Karpas-422 (cell line): ENCODE measurements around the gene TRPM2. TPM values are rescaled to one million over a fixed set of nuclear protein-coding genes. Genes with fewer than 3 reads are reported as not detected.

Source experiments
- DNase-seq: peaks from one replicate; pipeline ENCODE4 v3.0.0-alpha.2; 2015
- H2AFZ ChIP-seq: fragments of 200-600 bp; sonication (generic); 2 replicates; pipeline ENCODE4 v1.6.1; 2014; ENCODE audit warnings: antibody characterized with exemption, low read length, mixed read lengths
- H3K27ac ChIP-seq: fragments of 200-600 bp; sonication (generic); 2 replicates; pipeline ENCODE4 v1.5.1; 2014; ENCODE audit warnings: mild to moderate bottlenecking, low read length, moderate library complexity
- H3K27me3 ChIP-seq: fragments of 200-600 bp; sonication (generic); 2 replicates; pipeline ENCODE4 v1.6.1; 2014; ENCODE audit warnings: low read length, mixed read lengths
- H3K36me3 ChIP-seq: fragments of 200-600 bp; sonication (generic); 2 replicates; pipeline ENCODE4 v1.6.1; 2014; ENCODE audit warnings: low read length, mixed read lengths; ENCODE audit not compliant: insufficient read depth
- H3K4me1 ChIP-seq: fragments of 200-600 bp; sonication (generic); 2 replicates; pipeline ENCODE4 v1.6.1; 2014; ENCODE audit warnings: mild to moderate bottlenecking, low read length, mixed read lengths
- H3K4me2 ChIP-seq: fragments of 200-600 bp; sonication (generic); 2 replicates; pipeline ENCODE4 v1.6.1; 2014; ENCODE audit warnings: low read length, low read depth, mild to moderate bottlenecking; ENCODE audit not compliant: poor library complexity, severe bottlenecking
- H3K4me3 ChIP-seq: fragments of 200-600 bp; sonication (generic); 2 replicates; pipeline ENCODE4 v1.5.1; 2014; ENCODE audit warnings: mild to moderate bottlenecking, antibody characterized with exemption, low read length, mixed read lengths
- H3K79me2 ChIP-seq: fragments of 200-600 bp; sonication (generic); 2 replicates; pipeline ENCODE4 v1.6.1; 2014; ENCODE audit warnings: mild to moderate bottlenecking, low read length, mixed read lengths
- H3K9ac ChIP-seq: fragments of 200-600 bp; sonication (generic); 2 replicates; pipeline ENCODE4 v1.6.0; 2014; ENCODE audit warnings: low read length
- H3K9me2 ChIP-seq: fragments of 200-600 bp; sonication (generic), shearing (Covaris generic); replicated peaks from 2 replicates; pipeline ENCODE4 v1.6.0; 2014; ENCODE audit warnings: mild to moderate bottlenecking, low read length, moderate library complexity; ENCODE audit not compliant: insufficient read depth
- H3K9me3 ChIP-seq: fragments of 300-700, 200-600 bp; sonication (generic); 2 replicates; pipeline ENCODE4 v1.6.1; 2014; ENCODE audit warnings: low read length, mixed read lengths
- H4K20me1 ChIP-seq: fragments of 200-600 bp; sonication (generic); 2 replicates; pipeline ENCODE4 v1.6.1; 2014; ENCODE audit warnings: mild to moderate bottlenecking, antibody characterized with exemption, low read length, low read depth; ENCODE audit not compliant: insufficient read depth
- total RNA-seq: library from RNA; depleted of rRNA; stranded (reverse); fragments of >200 nt; shearing (Covaris generic); gene quantifications from 2 replicates; pipeline ENCODE4 v1.2.3, GENCODE V29; 2014; ENCODE audit warnings: low replicate concordance

TRPM2 gene
- total RNA-seq, 1 experiment from 2014 or later = not detected

DNA sequence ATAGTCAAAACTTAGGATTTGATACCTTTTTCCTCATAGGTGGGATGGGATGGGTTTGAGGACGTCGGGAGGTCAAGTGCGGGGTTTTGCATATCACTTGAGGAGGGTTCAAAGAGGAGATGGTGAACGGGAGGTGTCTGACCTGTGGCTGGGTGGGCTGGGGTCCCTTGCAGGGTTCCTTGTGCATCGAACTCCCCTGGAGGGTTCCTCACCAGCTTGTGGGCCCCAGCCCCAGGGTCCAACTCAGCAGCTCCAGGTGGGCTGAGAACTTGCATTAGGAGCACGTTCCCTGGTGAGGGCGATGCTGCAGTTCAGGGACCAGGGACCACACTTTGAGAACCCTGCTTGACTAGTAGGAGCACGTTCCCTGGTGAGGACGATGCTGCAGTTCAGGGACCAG is 23.2 kb downstream of the TRPM2 start:
- Histone ChIP-seq H4K20me1 (no peaks in the 10 kb centered on the region), H3K27me3 (no peaks in the 10 kb centered on the region), H3K79me2 (no peaks in the 10 kb centered on the region), H3K4me1 (no peaks in the 10 kb centered on the region), H3K9me3 (no peaks in the 10 kb centered on the region), H3K27ac (no peak overlapping the region), H3K4me2 (no peak overlapping the region), H3K36me3 (no peaks in the 10 kb centered on the region), H3K9ac (no peak overlapping the region), H3K9me2 (no peaks in the 10 kb centered on the region), H2AFZ (no peak overlapping the region), H3K4me3 (no peak overlapping the region)
- no peak for DNase-seq

- no peak for DNase-seq
- H2AFZ ChIP-seq = no peak overlapping the region
- no peak overlapping the region for H3K9ac ChIP-seq
Measured at GRCh38 chr21:44377201-44377921, 23.9 kb downstream of the TRPM2 start.

DNA sequence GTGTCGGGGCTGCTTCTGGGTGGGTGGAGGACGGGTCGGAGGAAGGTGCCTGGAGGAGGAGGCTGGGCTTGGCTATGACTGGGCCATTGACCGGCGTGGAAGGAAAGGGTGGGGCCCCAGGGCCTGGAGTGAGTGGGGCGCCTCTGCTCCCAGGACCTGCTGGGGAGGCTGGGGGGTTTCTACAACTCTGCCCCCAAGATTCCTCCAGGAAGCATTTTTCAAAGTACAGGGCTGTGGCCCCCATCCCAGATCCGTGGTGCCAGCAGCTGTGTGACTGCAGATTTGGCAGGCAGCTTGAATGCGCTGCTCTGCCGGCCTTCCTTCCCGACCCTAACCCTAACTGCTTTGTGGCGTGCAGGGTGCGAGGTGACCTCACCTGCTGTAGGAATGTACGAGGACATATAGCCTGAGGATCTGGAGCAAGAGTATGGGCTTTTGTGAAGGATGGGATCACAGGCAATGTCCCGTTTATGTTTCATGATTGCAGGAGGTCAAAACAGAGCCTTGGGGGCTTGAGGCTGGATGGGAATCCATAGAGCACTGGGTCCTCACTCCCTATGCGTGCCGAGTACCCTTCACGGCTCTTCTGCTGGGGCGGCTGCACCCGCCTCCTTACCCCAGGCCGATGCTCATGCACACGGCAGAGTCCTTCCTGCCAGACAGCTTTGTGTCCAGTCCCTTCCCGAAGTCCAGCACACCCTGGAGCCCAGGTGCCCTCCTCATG is 24.7 kb downstream of the TRPM2 start:
- H3K27ac ChIP-seq = no peak overlapping the region

More at GRCh38 chr21:44377201-44377921, 23.9 kb downstream of the TRPM2 start:
- H3K4me3 ChIP-seq = no peak overlapping the region
- no peaks in the 10 kb centered on the region for H3K27me3 ChIP-seq
- no peak overlapping the region for H3K27ac ChIP-seq
- H4K20me1 ChIP-seq = no peaks in the 10 kb centered on the region
- no peaks in the 10 kb centered on the region for H3K9me3 ChIP-seq
- no peaks in the 10 kb centered on the region for H3K9me2 ChIP-seq
- no peaks in the 10 kb centered on the region for H3K79me2 ChIP-seq
- no peak overlapping the region for H3K4me2 ChIP-seq
- H3K4me1 ChIP-seq = no peaks in the 10 kb centered on the region
- no peaks in the 10 kb centered on the region for H3K36me3 ChIP-seq

GRCh38 chr21:44378646-44379514 is 25.5 kb downstream of the TRPM2 start:
- Histone ChIP-seq H3K79me2 (no peaks in the 10 kb centered on the region), H3K4me3 (no peak overlapping the region)

More for the DNA sequence above, 24.7 kb downstream of the TRPM2 start:
- no peak for DNase-seq
- no peaks in the 10 kb centered on the region for H4K20me1 ChIP-seq
- no peaks in the 10 kb centered on the region for H3K9me3 ChIP-seq
- no peaks in the 10 kb centered on the region for H3K9me2 ChIP-seq
- H3K4me2 ChIP-seq = no peak overlapping the region
- H2AFZ ChIP-seq = no peak overlapping the region
- H3K4me1 ChIP-seq = no peaks in the 10 kb centered on the region
- no peak overlapping the region for H3K9ac ChIP-seq
- H3K79me2 ChIP-seq = no peaks in the 10 kb centered on the region
- H3K27me3 ChIP-seq = no peaks in the 10 kb centered on the region
- H3K4me3 ChIP-seq = no peak overlapping the region
- no peaks in the 10 kb centered on the region for H3K36me3 ChIP-seq

DNA sequence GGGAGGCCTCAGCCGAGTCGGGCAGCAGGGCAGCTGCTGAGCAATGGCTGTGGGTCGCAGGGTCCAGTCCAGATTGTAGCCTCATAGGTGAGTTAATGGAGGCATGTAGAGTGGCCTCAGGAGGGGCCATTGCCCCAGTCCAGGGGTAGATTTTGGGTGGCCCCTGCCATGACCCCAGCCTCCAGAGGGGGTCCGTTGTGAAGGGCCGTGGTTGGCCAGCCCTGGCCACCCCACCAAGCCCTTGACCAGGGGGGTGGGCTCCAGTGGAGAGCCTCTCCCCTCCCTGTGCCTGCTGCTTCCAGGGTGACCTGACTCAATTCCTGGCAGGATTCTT is 26.1 kb downstream of the TRPM2 start:
- Histone ChIP-seq H3K79me2 (no peaks in the 10 kb centered on the region), H3K27me3 (no peaks in the 10 kb centered on the region), H4K20me1 (no peaks in the 10 kb centered on the region), H3K9ac (no peak overlapping the region), H3K36me3 (no peaks in the 10 kb centered on the region), H3K4me2 (no peak overlapping the region), H3K27ac (no peak overlapping the region), H2AFZ (no peak overlapping the region), H3K9me2 (no peaks in the 10 kb centered on the region), H3K4me1 (no peaks in the 10 kb centered on the region), H3K9me3 (peaks cover 4% of the 10 kb centered on the region; the same call in 1 of the 2 replicates), H3K4me3 (no peak overlapping the region)
- no peak for DNase-seq

More at GRCh38 chr21:44378646-44379514, 25.5 kb downstream of the TRPM2 start:
- Histone ChIP-seq H3K36me3 (no peaks in the 10 kb centered on the region), H3K9me2 (no peaks in the 10 kb centered on the region), H4K20me1 (no peaks in the 10 kb centered on the region), H3K4me1 (no peaks in the 10 kb centered on the region), H3K27me3 (no peaks in the 10 kb centered on the region), H3K9ac (no peak overlapping the region), H3K9me3 (no peaks in the 10 kb centered on the region), H3K27ac (no peak overlapping the region), H2AFZ (no peak overlapping the region), H3K4me2 (no peak overlapping the region)
- DNase-seq = no peak

DNA sequence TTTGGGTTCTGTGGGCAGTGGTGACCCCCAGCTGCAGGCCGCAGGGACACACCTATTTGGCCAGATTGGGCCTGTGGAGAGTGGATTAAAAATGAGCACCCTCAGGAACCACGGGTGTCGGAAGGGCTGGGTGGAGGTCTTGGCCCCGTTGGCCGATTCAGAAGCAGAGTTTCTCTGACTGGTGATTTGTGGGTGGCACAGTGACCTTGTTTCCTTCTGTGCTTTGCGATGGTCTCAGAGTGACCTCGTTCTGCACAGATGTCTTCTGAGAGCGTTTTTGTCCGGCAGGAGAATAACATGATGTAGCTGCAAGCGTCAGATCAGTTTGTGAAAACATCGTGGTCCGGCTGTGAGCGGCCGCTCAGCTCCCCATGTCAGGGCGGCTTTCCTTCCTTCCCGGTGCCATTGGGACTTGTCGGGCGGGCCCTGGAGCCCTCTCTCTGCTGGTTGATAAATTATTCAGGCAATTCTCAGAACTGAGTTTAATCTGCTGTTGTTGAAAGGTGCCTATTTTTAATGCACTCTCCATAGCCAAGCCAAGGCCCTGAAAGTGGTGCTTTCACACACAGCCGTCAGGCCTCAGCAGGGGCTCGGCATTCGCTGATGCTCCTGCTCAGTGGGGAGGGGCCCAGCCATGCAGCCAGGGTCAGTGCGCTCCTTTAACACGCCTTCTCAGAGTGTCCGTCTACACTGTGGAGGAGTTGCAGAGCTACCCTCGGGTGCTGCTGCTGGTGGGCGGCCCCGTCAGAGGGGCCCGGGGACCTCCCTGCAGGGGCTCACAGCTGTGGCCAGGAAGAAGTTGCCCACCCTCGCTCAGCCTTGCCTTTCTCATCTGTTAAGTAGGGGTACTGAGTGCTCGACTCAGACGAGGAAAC is 26.8 kb downstream of the TRPM2 start:
- Histone ChIP-seq H3K27ac (no peak overlapping the region), H2AFZ (no peak overlapping the region), H3K9ac (no peak overlapping the region), H3K4me2 (no peak overlapping the region), H3K4me3 (no peak overlapping the region), H3K27me3 (peaks cover 4% of the 10 kb centered on the region; the same call in 1 of the 2 replicates), H4K20me1 (no peaks in the 10 kb centered on the region), H3K9me2 (no peaks in the 10 kb centered on the region), H3K36me3 (no peaks in the 10 kb centered on the region; the same call in 1 of the 2 replicates), H3K79me2 (no peaks in the 10 kb centered on the region), H3K4me1 (no peaks in the 10 kb centered on the region), H3K9me3 (peaks cover 12% of the 10 kb centered on the region)
- no peak for DNase-seq

- Histone ChIP-seq H3K9ac (no peak overlapping the region), H3K4me3 (no peak overlapping the region), H2AFZ (no peak overlapping the region), H3K27me3 (peaks cover 4% of the 10 kb centered on the region; the same call in 1 of the 2 replicates), H3K27ac (no peak overlapping the region), H4K20me1 (no peaks in the 10 kb centered on the region), H3K36me3 (no peaks in the 10 kb centered on the region; the same call in 1 of the 2 replicates), H3K9me2 (no peaks in the 10 kb centered on the region), H3K4me2 (no peak overlapping the region), H3K79me2 (no peaks in the 10 kb centered on the region), H3K4me1 (no peaks in the 10 kb centered on the region), H3K9me3 (peaks cover 18% of the 10 kb centered on the region)
- DNase-seq = no peak
Measured at GRCh38 chr21:44380876-44381275, 27.5 kb downstream of the TRPM2 start.
